Transverse colon (tissue), 4 donors: ENCODE results near the gene GLIS2. TPM values are rescaled to one million over a fixed set of nuclear protein-coding genes. Genes with fewer than 3 reads are reported as not detected.
"Not testable (repeated sequence)": the region's sequence is repeated elsewhere in the genome, so short reads cannot be mapped to it uniquely, and the experiment has no call there.

Experiments
- DNase-seq: peaks from one replicate; pipeline ENCODE4 v3.0.0-alpha.2; 2019
- H3K27ac ChIP-seq, 4 donors: fragments of 200-600 bp; sonication (generic); 2 replicates each; pipeline ENCODE4 v1.5.1; 2016 to 2018; ENCODE audit warnings: inconsistent platforms in 4 of 4
- H3K27me3 ChIP-seq: fragments of 200-600 bp; sonication (generic); 2 replicates; pipeline ENCODE4 v1.5.1; 2017; ENCODE audit warnings: inconsistent platforms
- H3K36me3 ChIP-seq, 4 donors: fragments of 200-600 bp; sonication (generic); 2 replicates each; pipeline ENCODE4 v1.5.1; 2017 to 2019; ENCODE audit warnings: inconsistent platforms in 4 of 4
- H3K4me1 ChIP-seq, 4 donors: fragments of 200-600 bp; sonication (generic); 2 replicates each; pipeline ENCODE4 v1.5.1; 2017 to 2020; ENCODE audit warnings: inconsistent platforms in 4 of 4
- H3K4me3 ChIP-seq, 4 donors: fragments of 200-600 bp; sonication (generic); 1 replicate in 1 of 4; 2 replicates in 3 of 4; pipeline versions ENCODE4 v1.5.1 to v1.6.1; 2017 to 2019; ENCODE audit warnings: inconsistent platforms in 4 of 4
- H3K9me3 ChIP-seq, 2 donors: fragments of 200-600 bp; sonication (generic); 2 replicates each; pipeline ENCODE4 v1.5.1; 2017 to 2019; ENCODE audit warnings: inconsistent platforms in 2 of 2
- EP300 ChIP-seq: sonication (generic); formaldehyde crosslinking; IDR thresholded peaks from one replicate; pipeline ENCODE4 v1.6.1; 2017; ENCODE audit warnings: antibody characterized with exemption, low read depth
- POLR2A ChIP-seq: fragments of 450-650 bp; IDR thresholded peaks from one replicate; pipeline ENCODE4 v1.6.1; 2016; ENCODE audit warnings: antibody characterized with exemption, mild to moderate bottlenecking, moderate library complexity
- POLR2AphosphoS5 ChIP-seq, 3 donors: sonication (generic); formaldehyde crosslinking; IDR thresholded peaks; one replicate each; pipeline ENCODE4 v1.6.1; 2016; ENCODE audit warnings: antibody characterized with exemption in 3 of 3
- WGBS, 2 donors: methylation state at CpG; one replicate each; pipeline ENCODE4 v1.1.5; 2018; ENCODE audit warnings: low coverage in 1 of 2; 5-methylcytosine and 5-hydroxymethylcytosine counted together
- in situ Hi-C, 4 donors: fragments of 200-750 bp; cut with MboI; loops; one replicate each; pipeline versions ENCODE4 v1.15.0 to v1.15.1; 2017; ENCODE audit warnings: low sequenced_read_pairs in 3 of 4, low pct_ligation_motif_present in 1 of 4, low pct_unique_long_range_greater_than_20kb in 1 of 4
- intact Hi-C: fragments of 100-400 bp; cut with DNase I; formaldehyde crosslinking; loops from one replicate; pipeline ENCODE4 v1.15.1; 2023; ENCODE audit warnings: low total_unique reads
- total RNA-seq, 4 donors: library from RNA; depleted of rRNA; stranded (reverse); fragments of >200 nt; gene quantifications; one replicate each; pipeline ENCODE4 v1.1.0, GENCODE V29; 2016
- TF ChIP-seq, protein P1 (sequence below), 5 experiments: fragments of 200-600 bp in 3 of 5; fragments of 450-650 bp in 2 of 5; sonication (generic) in 3 of 5; IDR thresholded peaks; 1 replicate in 2 of 5; 2 replicates in 3 of 5; pipeline ENCODE4 v1.5.1; 2016 to 2017; ENCODE audit warnings: antibody characterized with exemption in 5 of 5, inconsistent platforms in 3 of 5, mild to moderate bottlenecking in 2 of 5, moderate library complexity in 1 of 5

GLIS2 gene
- total RNA-seq, 4 donors from 2014 or later: 0.68 to 5.0 (median 1.8) TPM

- no peak for DNase-seq
- peaks cover 5 to 34% (median 23%) of the 10 kb centered on the region in 4 donors for H3K4me1 ChIP-seq
- intact Hi-C loops: loop anchor here (10.0 kb wide), 1 partner anchor 127 kb away; no protein-coding TSS in a partner anchor
- H3K9me3 ChIP-seq: no peaks in the 10 kb centered on the region
- TF ChIP-seq EP300 (no peak), POLR2A (no peak), POLR2AphosphoS5 (IDR thresholded peaks at IDR 0.05) (no peak)
- TF ChIP-seq, protein P1, sequence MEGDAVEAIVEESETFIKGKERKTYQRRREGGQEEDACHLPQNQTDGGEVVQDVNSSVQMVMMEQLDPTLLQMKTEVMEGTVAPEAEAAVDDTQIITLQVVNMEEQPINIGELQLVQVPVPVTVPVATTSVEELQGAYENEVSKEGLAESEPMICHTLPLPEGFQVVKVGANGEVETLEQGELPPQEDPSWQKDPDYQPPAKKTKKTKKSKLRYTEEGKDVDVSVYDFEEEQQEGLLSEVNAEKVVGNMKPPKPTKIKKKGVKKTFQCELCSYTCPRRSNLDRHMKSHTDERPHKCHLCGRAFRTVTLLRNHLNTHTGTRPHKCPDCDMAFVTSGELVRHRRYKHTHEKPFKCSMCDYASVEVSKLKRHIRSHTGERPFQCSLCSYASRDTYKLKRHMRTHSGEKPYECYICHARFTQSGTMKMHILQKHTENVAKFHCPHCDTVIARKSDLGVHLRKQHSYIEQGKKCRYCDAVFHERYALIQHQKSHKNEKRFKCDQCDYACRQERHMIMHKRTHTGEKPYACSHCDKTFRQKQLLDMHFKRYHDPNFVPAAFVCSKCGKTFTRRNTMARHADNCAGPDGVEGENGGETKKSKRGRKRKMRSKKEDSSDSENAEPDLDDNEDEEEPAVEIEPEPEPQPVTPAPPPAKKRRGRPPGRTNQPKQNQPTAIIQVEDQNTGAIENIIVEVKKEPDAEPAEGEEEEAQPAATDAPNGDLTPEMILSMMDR (IDR thresholded peaks at IDR 0.05): no peak
- no peak overlapping the region for H3K27ac ChIP-seq
- H3K36me3 ChIP-seq: no peaks in the 10 kb centered on the region
- in situ Hi-C loops: loop anchor here in 2 of 4 donors (5.0 to 25.0 kb wide), 3 partner anchors 40 to 145 kb away; no protein-coding TSS in a partner anchor
- peaks cover 21% of the 10 kb centered on the region for H3K27me3 ChIP-seq
- 69 to 70% methylated on average over 2 to 5 of the region's 14 CpGs for WGBS, 2 donors
- H3K4me3 ChIP-seq: no peak overlapping the region
Observed at GRCh38 chr16:4332083-4332482, 16.2 kb downstream of the GLIS2 start.

GRCh38 chr16:4332623-4333307 lies 16.9 kb downstream of the GLIS2 start:
- peaks cover 14% of the 10 kb centered on the region for H3K27me3 ChIP-seq
- no peak overlapping the region for H3K4me3 ChIP-seq
- in situ Hi-C loops (loop anchor here in 2 of 4 donors (5.0 to 25.0 kb wide), 3 partner anchors 40 to 145 kb away; no protein-coding TSS in a partner anchor), intact Hi-C loops (loop anchor here (10.0 kb wide), 1 partner anchor 128 kb away; no protein-coding TSS in a partner anchor)
- H3K9me3 ChIP-seq: no peaks in the 10 kb centered on the region
- H3K4me1 ChIP-seq: peaks cover 5 to 28% (median 16%) of the 10 kb centered on the region in 4 donors
- no peak for TF ChIP-seq POLR2A
- TF ChIP-seq, protein P1 (IDR thresholded peaks at IDR 0.05): no peak
- no peak for TF ChIP-seq EP300
- no peak for TF ChIP-seq POLR2AphosphoS5 (IDR thresholded peaks at IDR 0.05)
- H3K27ac ChIP-seq: no peak overlapping the region
- DNase-seq: no peak
- H3K36me3 ChIP-seq: no peaks in the 10 kb centered on the region
- WGBS, 2 donors: 61% methylated on average over 19 of the region's 19 CpGs; no CpG with 5 or more reads in 1 of the 2 donors

DNA sequence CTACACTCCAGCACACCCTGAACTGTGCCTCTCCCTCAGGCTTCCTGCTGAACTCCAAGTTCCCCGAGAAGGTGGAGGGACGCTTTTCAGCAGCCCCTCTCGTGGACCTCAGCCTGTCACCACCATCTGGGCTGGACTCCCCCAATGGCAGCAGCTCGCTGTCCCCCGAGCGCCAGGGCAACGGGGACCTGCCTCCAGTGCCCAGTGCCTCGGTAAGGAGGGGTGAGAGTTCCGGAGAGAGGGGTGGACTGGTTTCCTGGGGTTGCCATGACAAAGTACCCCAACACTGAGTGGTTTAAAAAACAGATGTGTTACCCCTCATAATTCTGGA lies 17.4 kb downstream of the GLIS2 start:
- intact Hi-C loops: loop anchor here (10.0 kb wide), 1 partner anchor 128 kb away; no protein-coding TSS in a partner anchor
- Histone ChIP-seq H3K27me3 (peaks cover 9% of the 10 kb centered on the region), H3K4me1 (peaks cover 5 to 22% (median 11%) of the 10 kb centered on the region in 4 donors), H3K9me3 (no peaks in the 10 kb centered on the region), H3K4me3 (no peak overlapping the region), H3K36me3 (no peaks in the 10 kb centered on the region), H3K27ac (no peak overlapping the region)
- no peak for DNase-seq
- 58% methylated on average over 9 of the region's 9 CpGs; no CpG with 5 or more reads in 1 of the 2 donors for WGBS, 2 donors
- in situ Hi-C loops: loop anchor here in 2 of 4 donors (5.0 to 25.0 kb wide), 3 partner anchors 41 to 146 kb away; no protein-coding TSS in a partner anchor
- TF ChIP-seq, protein P1 (IDR thresholded peaks at IDR 0.05): no peak
- TF ChIP-seq POLR2AphosphoS5 (IDR thresholded peaks at IDR 0.05) (no peak), POLR2A (no peak), EP300 (no peak)

DNA sequence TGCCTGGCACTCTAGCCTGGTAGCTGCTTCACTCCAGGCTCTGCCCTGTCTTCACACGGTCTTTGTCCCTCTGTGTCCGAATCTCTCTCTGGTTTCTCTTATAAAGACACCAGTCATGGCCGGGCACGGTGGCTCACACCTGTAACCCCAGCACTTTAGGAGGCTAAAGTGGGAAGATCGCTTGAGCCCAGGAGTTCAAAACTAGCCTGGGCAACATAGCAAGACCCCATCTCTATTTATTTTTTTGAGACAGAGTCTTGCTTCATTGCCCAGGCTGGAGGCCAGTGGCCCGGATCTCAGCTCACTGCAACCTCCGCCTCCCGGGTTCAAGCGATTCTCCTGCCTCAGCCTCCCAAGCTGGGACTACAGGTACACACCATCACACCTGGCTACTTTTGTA lies 17.8 kb downstream of the GLIS2 start:
- H3K9me3 ChIP-seq, H3K36me3 ChIP-seq, DNase-seq, H3K27ac ChIP-seq, H3K27me3 ChIP-seq, H3K4me3 ChIP-seq: not testable (repeated sequence)
- intact Hi-C loops (loop anchor here (10.0 kb wide), 1 partner anchor 129 kb away; no protein-coding TSS in a partner anchor), in situ Hi-C loops (loop anchor here in 2 of 4 donors (5.0 to 25.0 kb wide), 3 partner anchors 41 to 146 kb away; no protein-coding TSS in a partner anchor)
- WGBS, 2 donors: 80% methylated on average over 9 of the region's 9 CpGs; no CpG with 5 or more reads in 1 of the 2 donors
- peaks cover under 1 to 18% (median 7%) of the 10 kb centered on the region in 4 donors for H3K4me1 ChIP-seq
